Measurements from ENCODE around the gene EPB41L3. TPM values are rescaled to one million over a fixed set of nuclear protein-coding genes. Genes with fewer than 3 reads are reported as not detected.

Gene EPB41L3
- 14.3 and 16.1 TPM in 2 replicates for total RNA-seq (2021)
- long read RNA-seq, partial matches to known transcripts = 4 of 11 reads
- long read RNA-seq, other reads (novel, unspliced or antisense) = 7 of 11 reads

GRCh38 chr18:5543773-5544389 is at the start of gene EPB41L3:
TSS of gene EPB41L3 (minus strand) at chr18:5543997. CDS start at chr18:5489183, 54,814 bp downstream.
- H2BK15ac ChIP-seq (ENCODE audit: low read depth, low read length) = no peak within 1 kb of the TSS
- no peaks in the 10 kb centered on the region for H4K20me1 ChIP-seq (ENCODE audit: control insufficient read depth, insufficient read depth, insufficient read length)
- Mint-ChIP-seq H3K27ac (no peak within 1 kb of the TSS), H3K4me3 (peak within 1 kb of the TSS; percentile 75 to 86), H3K4me1 (peaks cover 28 to 31% of the 10 kb centered on the region in 2 experiments), H3K27me3 (ENCODE audit: low read depth) (peaks cover 25% of the 10 kb centered on the region), H3K36me3 (ENCODE audit: insufficient read depth in 1 of 3, low read depth in 3 of 3) (no peaks in the 10 kb centered on the region), H3K9me3 (peaks cover 0 to 3% of the 10 kb centered on the region in 2 experiments; a peak in 1 of 5 replicates)
- no peaks in the 10 kb centered on the region for H3K79me2 ChIP-seq (ENCODE audit: insufficient read depth, low read length)
- H3K9me3 ChIP-seq (ENCODE audit: control insufficient read depth, low read depth, low read length) = no peaks in the 10 kb centered on the region
- no peak within 1 kb of the TSS for H2AK5ac ChIP-seq (ENCODE audit: insufficient read length, low read length)
- no peak within 1 kb of the TSS for H2BK20ac ChIP-seq (ENCODE audit: low read depth, low read length, poor library complexity, severe bottlenecking)
- no peak within 1 kb of the TSS for H2BK12ac ChIP-seq (ENCODE audit: insufficient read length, low read depth, low read length)
- no CpG with 5 or more reads among the region's 57 CpGs for WGBS (ENCODE audit: extremely low coverage, insufficient read length, low lambda C conversion rate)
- no peak within 1 kb of the TSS for H4K91ac ChIP-seq (ENCODE audit: insufficient read length, low read depth, low read length)
- peak; percentile 57 for DNase-seq
- no peaks in the 10 kb centered on the region for H3K27me3 ChIP-seq (ENCODE audit: insufficient read depth, low read length)
- H3K18ac ChIP-seq (ENCODE audit: insufficient read length, low read depth, low read length) = peak within 1 kb of the TSS; percentile 62
- no peak within 1 kb of the TSS for H2BK5ac ChIP-seq (ENCODE audit: insufficient read length, low read length)
- no peak within 1 kb of the TSS for H3T11ph ChIP-seq (ENCODE audit: low read length)
- H3K14ac ChIP-seq (ENCODE audit: insufficient read depth, low read length) = peak within 1 kb of the TSS; percentile 72; the same call in 1 of the 2 replicates
- H4K8ac ChIP-seq (replicated peaks; ENCODE audit: insufficient read length, low read depth, low read length) = no peak within 1 kb of the TSS
- no peak within 1 kb of the TSS for H2AFZ ChIP-seq (ENCODE audit: low read length)
- H3K4ac ChIP-seq (ENCODE audit: low read depth, low read length) = no peak within 1 kb of the TSS
- no peak within 1 kb of the TSS for H3K27ac ChIP-seq (ENCODE audit: insufficient read length, low read depth, low read length)
- peak within 1 kb of the TSS; percentile 53 for H3K9ac ChIP-seq (ENCODE audit: extremely low read depth, insufficient read length, low read length)
- H2BK120ac ChIP-seq (ENCODE audit: low read depth, low read length, poor library complexity, severe bottlenecking) = no peak within 1 kb of the TSS
- no peaks in the 10 kb centered on the region for H3K79me1 ChIP-seq (ENCODE audit: insufficient read depth, low read depth, low read length, poor library complexity, severe bottlenecking)
- H3K4me1 ChIP-seq (ENCODE audit: insufficient read depth, low read length) = no peaks in the 10 kb centered on the region
- H3K56ac ChIP-seq (ENCODE audit: insufficient read length, low read depth, low read length) = no peak within 1 kb of the TSS
- no peak for TF ChIP-seq CTCF (conservative IDR thresholded peaks at IDR 0.05)
- H3K4me2 ChIP-seq (ENCODE audit: insufficient read depth, insufficient read length, low read length) = peak within 1 kb of the TSS; percentile 59
- peaks cover 13% of the 10 kb centered on the region for H3K23me2 ChIP-seq (ENCODE audit: insufficient read length, low read depth, low read length, poor library complexity, severe bottlenecking)
- no peak within 1 kb of the TSS for H4K5ac ChIP-seq (ENCODE audit: insufficient read length, low read depth, low read length)
- H3K23ac ChIP-seq (ENCODE audit: insufficient read length, low read depth, low read length) = no peak within 1 kb of the TSS

Data from H9 (cell line).